Glomerular visceral epithelial cell (primary cell): Measurements from ENCODE around the gene SPPL2B.
A peak's percentile ranks its signal among the peaks of the same experiment; 100 is the strongest.
"Not testable (repeated sequence)": the region's sequence is repeated elsewhere in the genome, so short reads cannot be mapped to it uniquely, and the experiment has no call there.

ENCODE experiments used
- DNase-seq: peaks from one replicate; pipeline ENCODE4 v3.0.0-alpha.2; 2016; ENCODE audit errors: extremely low spot score

SPPL2B gene

GRCh38 chr19:2328401-2329148, at the start of gene SPPL2B, which contains the start of gene LSM7:
SPPL2B (plus strand) TSS chr19:2328684; CDS start chr19:2328710, 26 bp downstream.
LSM7 (minus strand) TSS chr19:2328586; CDS start chr19:2328566, 20 bp downstream.
- DNase-seq, result peak; percentile 90

- DNase-seq, result no peak
Observed at GRCh38 chr19:2280633-2281264, 47.7 kb upstream of the SPPL2B start.

- not testable (repeated sequence) for DNase-seq
Observed at GRCh38 chr19:2281265-2282061, 47.0 kb upstream of the SPPL2B start.

- peak; percentile 59 for DNase-seq
Observed at GRCh38 chr19:2282062-2282861, 46.2 kb upstream of the SPPL2B start, which contains the start of gene PEAK3. PEAK3 (minus strand) TSS chr19:2282175; CDS start chr19:2280931, 1,244 bp downstream.

GRCh38 chr19:2282862-2283237, 45.6 kb upstream of the SPPL2B start:
- DNase-seq, result no peak

GRCh38 chr19:2283835-2284507, 44.5 kb upstream of the SPPL2B start:
- DNase-seq, result no peak

GRCh38 chr19:2286402-2287140, 41.9 kb upstream of the SPPL2B start:
- DNase-seq, result no peak

GRCh38 chr19:2287585-2288337, 40.7 kb upstream of the SPPL2B start:
- DNase-seq, result no peak

- DNase-seq, result no peak
Observed at GRCh38 chr19:2288338-2288817, 40.1 kb upstream of the SPPL2B start.

GRCh38 chr19:2288818-2289713, 39.4 kb upstream of the SPPL2B start:
- DNase-seq, result no peak

GRCh38 chr19:2289714-2290435, 38.6 kb upstream of the SPPL2B start:
- no peak for DNase-seq

- no peak for DNase-seq
Observed at GRCh38 chr19:2290441-2291184, 37.9 kb upstream of the SPPL2B start.

- DNase-seq, result no peak
Observed at GRCh38 chr19:2291185-2291751, 37.2 kb upstream of the SPPL2B start.

GRCh38 chr19:2294687-2295335, 33.7 kb upstream of the SPPL2B start:
- no peak for DNase-seq

- no peak for DNase-seq
Observed at GRCh38 chr19:2296141-2296540, 32.3 kb upstream of the SPPL2B start.

- no peak for DNase-seq
Observed at GRCh38 chr19:2300533-2300932, 28.0 kb upstream of the SPPL2B start.
